B cell (primary cell): ENCODE measurements around the gene MARK2. TPM values are rescaled to one million over a fixed set of nuclear protein-coding genes. Genes with fewer than 3 reads are reported as not detected.

Experiments used
- ATAC-seq: fragments of 200-7000 bp; cut with Tn5 transposase; one replicate; pipeline ENCODE4 v1.10.0; 2021; ENCODE audit warnings: low read depth, mild to moderate bottlenecking, moderate number of reproducible peaks, moderate library complexity
- CTCF ChIA-PET: fragments of 350-600 bp; sonication (Branson Sonifier 250); formaldehyde crosslinking; loops from one replicate; lab custom pipeline; 2021; ENCODE audit warnings: antibody characterized with exemption, inconsistent platforms; lab: Charles Lee
- POLR2A ChIA-PET: fragments of 350-600 bp; sonication (Branson Sonifier 250); formaldehyde crosslinking; loops from one replicate; lab custom pipeline; 2021; ENCODE audit warnings: antibody characterized with exemption; lab: Charles Lee
- DNase-seq: peaks from one replicate; pipeline ENCODE4 v3.0.0; 2013
- H2AFZ ChIP-seq: 2 replicates; pipeline ENCODE4 v1.6.1; 2012; ENCODE audit warnings: mild to moderate bottlenecking, low read depth, low read length; ENCODE audit not compliant: insufficient read depth, poor library complexity, severe bottlenecking
- H3K27ac ChIP-seq, 2 donors: 1 replicate in 1 of 2; 2 replicates in 1 of 2; pipeline ENCODE4 v1.5.1; 2012 to 2013; ENCODE audit warnings: low read length in 2 of 2, mild to moderate bottlenecking in 2 of 2, moderate library complexity in 1 of 2
- H3K27me3 ChIP-seq, 4 experiments: fragments of 200-600 bp in 1 of 4; sonication (generic) in 1 of 4; replicated peaks in 1 of 4; 1 replicate in 2 of 4; 2 replicates in 2 of 4; pipeline versions ENCODE4 v1.6.1 to v1.7.0; 2013 to 2016; ENCODE audit warnings: low read length in 3 of 4, mild to moderate bottlenecking in 2 of 4, mixed read lengths in 1 of 4, moderate library complexity in 1 of 4; ENCODE audit not compliant: insufficient read depth in 4 of 4, control insufficient read depth in 3 of 4; ENCODE audit errors: control extremely low read depth in 1 of 4
- H3K36me3 ChIP-seq, 2 experiments: replicated peaks in 1 of 2; 1 replicate in 1 of 2; 2 replicates in 1 of 2; pipeline versions ENCODE4 v1.6.1 to v1.7.1; 2013; ENCODE audit warnings: low read length in 1 of 2; ENCODE audit not compliant: insufficient read depth in 2 of 2, control insufficient read depth in 1 of 2; ENCODE audit errors: control extremely low read depth in 1 of 2, extremely low read depth in 1 of 2
- H3K4me1 ChIP-seq, 2 donors: fragments of 200-600 bp in 1 of 2; sonication (generic) in 1 of 2; 1 replicate in 1 of 2; 2 replicates in 1 of 2; pipeline versions ENCODE4 v1.5.1 to v1.6.1; 2013 to 2017; ENCODE audit warnings: low read length in 2 of 2; ENCODE audit not compliant: control insufficient read depth in 2 of 2, insufficient read depth in 2 of 2
- H3K4me2 ChIP-seq: replicated peaks from 2 replicates; pipeline ENCODE3; 2012; ENCODE audit warnings: mild to moderate bottlenecking, low read depth, low read length; ENCODE audit not compliant: poor library complexity, severe bottlenecking
- H3K4me3 ChIP-seq, 5 experiments: fragments of 200-600 bp in 1 of 5; sonication (generic) in 1 of 5; 1 replicate in 3 of 5; 2 replicates in 2 of 5; pipeline versions ENCODE4 v1.5.1 to v1.7.0; 2011 to 2016; ENCODE audit warnings: low read length in 4 of 5, mild to moderate bottlenecking in 4 of 5, low read depth in 2 of 5, control low read depth in 1 of 5, moderate library complexity in 1 of 5; ENCODE audit not compliant: insufficient read depth in 1 of 5; ENCODE audit errors: control extremely low read depth in 1 of 5, extremely low read depth in 1 of 5
- H3K79me2 ChIP-seq: fragments of 200-600 bp; sonication (generic); one replicate; pipeline ENCODE4 v1.6.0; 2016; ENCODE audit warnings: low read length; ENCODE audit not compliant: control insufficient read depth, insufficient read depth
- H3K9ac ChIP-seq: fragments of 200-600 bp; sonication (generic); 2 replicates; pipeline ENCODE4 v1.6.1; 2017; ENCODE audit warnings: mild to moderate bottlenecking, low read length, moderate library complexity
- H3K9me3 ChIP-seq, 3 donors: one replicate each; pipeline versions ENCODE4 v1.6.1 to v1.7.1; 2013; ENCODE audit warnings: low read length in 2 of 3; ENCODE audit not compliant: control insufficient read depth in 2 of 3, insufficient read depth in 1 of 3; ENCODE audit errors: control extremely low read depth in 1 of 3
- H4K20me1 ChIP-seq: 2 replicates; pipeline ENCODE4 v1.6.0; 2012; ENCODE audit warnings: mild to moderate bottlenecking, low read length; ENCODE audit not compliant: insufficient read depth, control insufficient read depth, poor library complexity, severe bottlenecking
- H3K27ac Mint-ChIP-seq: one replicate; pipeline ENCODE4 v1.8.0; 2021; ENCODE audit warnings: mixed read lengths
- H3K27me3 Mint-ChIP-seq: one replicate; pipeline ENCODE4 v1.8.0; 2021; ENCODE audit warnings: mixed read lengths
- H3K4me1 Mint-ChIP-seq: one replicate; pipeline ENCODE4 v1.8.0; 2021; ENCODE audit warnings: mixed read lengths
- H3K4me3 Mint-ChIP-seq: one replicate; pipeline ENCODE4 v1.8.0; 2021; ENCODE audit warnings: mixed read lengths
- H3K9me3 Mint-ChIP-seq: one replicate; pipeline ENCODE4 v1.8.0; 2022; ENCODE audit warnings: mixed read lengths; ENCODE audit not compliant: insufficient read depth
- CTCF ChIP-seq: fragments of 200-600 bp; IDR thresholded peaks from one replicate; pipeline ENCODE4 v1.8.0; 2022; ENCODE audit warnings: antibody characterized with exemption, mild to moderate bottlenecking
- EZH2 ChIP-seq: IDR thresholded peaks from 2 replicates; pipeline ENCODE4 v1.6.1; 2012; ENCODE audit warnings: borderline replicate concordance, low read depth, mild to moderate bottlenecking, moderate library complexity, low read length; ENCODE audit not compliant: insufficient read depth, poor library complexity, severe bottlenecking
- WGBS: methylation state at CpG from one replicate; pipeline ENCODE4 v1.1.5; 2013; ENCODE audit warnings: missing lambda C conversion rate; ENCODE audit not compliant: insufficient coverage; 5-methylcytosine and 5-hydroxymethylcytosine counted together
- intact Hi-C: fragments of 100-400 bp; cut with micrococcal nuclease; formaldehyde crosslinking; loops from one replicate; pipeline ENCODE4 v1.10.0; 2022
- polyA plus RNA-seq: library from polyadenylated mRNA; depleted of rRNA; stranded (reverse); fragments of >200 nt; gene quantifications from 2 replicates; pipeline ENCODE4 v1.2.3, GENCODE V29; 2012
- small RNA-seq: library from RNA; depleted of rRNA; stranded (forward); fragments of <200 nt; gene quantifications from one replicate; pipeline ENCODE3, GENCODE V24; 2012; ENCODE audit warnings: low replicate concordance, low read depth; ENCODE audit not compliant: insufficient read length
- total RNA-seq, 2 donors: library from RNA; stranded (reverse); fragments of 120-200 nt in 1 of 2; gene quantifications; 1 replicate in 1 of 2; 2 replicates in 1 of 2; pipeline versions ENCODE4 v1.2.3 to v1.2.4, GENCODE V29; 2013 to 2022

The MARK2 gene
- total and polyA plus RNA-seq, 2 donors (not counting 1 experiment from before 2014, with no cell fraction given), result 47.2 to 58.1 TPM

- no peak overlapping the region for H3K4me2 ChIP-seq
Measured at GRCh38 chr11:63958008-63958407, 119.1 kb downstream of the MARK2 start.

More at GRCh38 chr11:63958008-63958407, 119.1 kb downstream of the MARK2 start:
- Mint-ChIP-seq H3K27me3 (no peaks in the 10 kb centered on the region), H3K4me1 (peaks cover 2% of the 10 kb centered on the region), H3K27ac (no peak overlapping the region), H3K4me3 (no peak overlapping the region), H3K9me3 (no peaks in the 10 kb centered on the region)
- Histone ChIP-seq H3K4me1 (no peaks in the 10 kb centered on the region), H3K36me3 (peaks cover 0 to 33% of the 10 kb centered on the region in 2 experiments), H4K20me1 (no peaks in the 10 kb centered on the region), H3K9ac (no peak overlapping the region), H3K4me3 (no peak overlapping the region), H3K27ac (no peak overlapping the region), H3K79me2 (no peaks in the 10 kb centered on the region), H3K27me3 (no peaks in the 10 kb centered on the region), H2AFZ (no peak overlapping the region), H3K9me3 (no peaks in the 10 kb centered on the region)
- TF ChIP-seq EZH2 (no peak), CTCF (no peak)
- intact Hi-C loops, result no loop called here
- WGBS, result 86% methylated on average over 3 of the region's 5 CpGs
- CTCF ChIA-PET, result interaction anchor here (1.8 kb wide), 1 partner anchor 121 kb away, joined by 10 read pairs; no protein-coding TSS in a partner anchor
- ATAC-seq, result no peak
- DNase-seq, result no peak
- POLR2A ChIA-PET, result no interaction called here

Small RNA genes within 50 kb of the gene (small RNA-seq; reads per million reads assigned to genes)
- gene AP006289.1 (not detected), gene RN7SL596P (not detected), gene RNU6-1306P (not detected)

Other genes starting within 250 kb of the MARK2 start
- 0.95 and 2.3 TPM in 2 replicates for gene PLAAT3, start 224.7 kb upstream of the MARK2 start, total RNA-seq
- gene PLAAT3, start 224.7 kb upstream of the MARK2 start, polyA plus RNA-seq, result 2.6 and 3.1 TPM in 2 replicates
- 33.8 and 36.5 TPM in 2 replicates for gene ATL3, start 167.7 kb upstream of the MARK2 start, total RNA-seq
- 8.6 and 8.9 TPM in 2 replicates for gene ATL3, start 167.7 kb upstream of the MARK2 start, polyA plus RNA-seq
- gene RTN3, start 157.6 kb upstream of the MARK2 start, total RNA-seq, result 20.1 and 24.9 TPM in 2 replicates
- gene RTN3, start 157.6 kb upstream of the MARK2 start, polyA plus RNA-seq, result 8.8 and 10.1 TPM in 2 replicates
- gene ZFTA, start 70.3 kb upstream of the MARK2 start, total RNA-seq, result 11.8 and 13.3 TPM in 2 replicates
- 3.4 and 5.6 TPM in 2 replicates for gene ZFTA, start 70.3 kb upstream of the MARK2 start, polyA plus RNA-seq
- gene SPINDOC, start 25.7 kb upstream of the MARK2 start, total RNA-seq, result 23.9 and 27.5 TPM in 2 replicates
- 9.6 and 10.5 TPM in 2 replicates for gene SPINDOC, start 25.7 kb upstream of the MARK2 start, polyA plus RNA-seq
- gene RCOR2, start 78.1 kb downstream of the MARK2 start, total RNA-seq, result not detected in 2 replicates
- gene RCOR2, start 78.1 kb downstream of the MARK2 start, polyA plus RNA-seq, result not detected in 2 replicates
- gene NAA40, start 99.9 kb downstream of the MARK2 start, total RNA-seq, result 41.3 and 52.1 TPM in 2 replicates
- gene NAA40, start 99.9 kb downstream of the MARK2 start, polyA plus RNA-seq, result 47.7 and 64.6 TPM in 2 replicates
- gene COX8A, start 135.5 kb downstream of the MARK2 start, total RNA-seq, result 92.6 and 99.0 TPM in 2 replicates
- gene COX8A, start 135.5 kb downstream of the MARK2 start, polyA plus RNA-seq, result 171 and 244 TPM in 2 replicates
- 71.0 and 78.2 TPM in 2 replicates for gene OTUB1, start 147.3 kb downstream of the MARK2 start, total RNA-seq
- gene OTUB1, start 147.3 kb downstream of the MARK2 start, polyA plus RNA-seq, result 93.4 and 119 TPM in 2 replicates
- not detected in 2 replicates for gene FLRT1, start 196.8 kb downstream of the MARK2 start, total RNA-seq
- gene FLRT1, start 196.8 kb downstream of the MARK2 start, polyA plus RNA-seq, result not detected in 2 replicates